Posterior cingulate gyrus (tissue), 11 donors: ENCODE data around the gene ARHGAP15.

Source experiments
- DNase-seq, 10 donors: peaks; one replicate each; pipeline versions ENCODE4 v3.0.0 to v3.0.0-alpha.2; 2020 to 2021; ENCODE audit warnings: mixed read lengths in 3 of 10
- intact Hi-C: fragments of 100-400 bp; cut with DNase I; formaldehyde crosslinking; loops from one replicate; pipeline ENCODE4 v1.15.1; 2023

Gene ARHGAP15

DNA sequence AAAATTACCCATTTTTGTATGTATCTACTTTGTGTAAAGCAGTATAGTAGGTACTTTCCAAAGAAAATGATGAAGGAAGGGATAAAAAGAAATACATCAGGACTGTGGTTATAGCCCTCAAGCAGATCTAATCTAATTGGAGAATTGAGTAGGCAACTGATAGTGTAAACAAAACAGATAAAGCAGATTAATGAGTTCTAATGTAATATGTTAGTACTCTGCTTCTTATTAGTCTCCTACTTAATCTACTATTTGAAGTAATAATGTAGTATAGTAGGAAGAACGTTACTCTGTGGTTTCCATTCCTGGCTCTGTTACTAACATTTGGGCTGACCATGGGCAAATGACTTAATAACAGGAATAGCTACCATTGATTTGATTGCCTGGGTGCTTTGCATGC, 250.7 kb downstream of the ARHGAP15 start:
- intact Hi-C loops, result no loop called here
- DNase-seq, result no peak

GRCh38 chr2:143382573-143382972, 253.4 kb downstream of the ARHGAP15 start:
- intact Hi-C loops, result no loop called here
- DNase-seq, result peak in 1 of 10 donors; percentile 34

DNA sequence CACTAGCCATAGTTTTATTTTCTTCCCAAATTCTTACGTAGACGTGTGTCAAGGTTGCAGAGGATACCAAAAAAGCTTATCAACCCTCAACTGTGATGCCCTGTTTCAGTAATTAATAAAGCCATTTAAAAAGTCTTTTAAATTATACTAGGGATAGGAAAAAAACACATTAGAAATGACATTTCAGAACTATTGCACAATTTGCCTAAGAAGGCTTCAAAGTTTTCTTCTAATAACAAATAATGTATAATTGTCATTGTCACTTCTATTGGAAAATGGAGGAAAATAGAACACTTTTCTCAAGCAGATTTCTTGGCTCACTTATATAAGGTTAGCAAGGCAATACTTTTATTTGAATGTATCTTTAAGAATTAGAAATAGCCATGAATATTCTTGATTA, 253.8 kb downstream of the ARHGAP15 start:
- no peak for DNase-seq
- intact Hi-C loops, result no loop called here

DNA sequence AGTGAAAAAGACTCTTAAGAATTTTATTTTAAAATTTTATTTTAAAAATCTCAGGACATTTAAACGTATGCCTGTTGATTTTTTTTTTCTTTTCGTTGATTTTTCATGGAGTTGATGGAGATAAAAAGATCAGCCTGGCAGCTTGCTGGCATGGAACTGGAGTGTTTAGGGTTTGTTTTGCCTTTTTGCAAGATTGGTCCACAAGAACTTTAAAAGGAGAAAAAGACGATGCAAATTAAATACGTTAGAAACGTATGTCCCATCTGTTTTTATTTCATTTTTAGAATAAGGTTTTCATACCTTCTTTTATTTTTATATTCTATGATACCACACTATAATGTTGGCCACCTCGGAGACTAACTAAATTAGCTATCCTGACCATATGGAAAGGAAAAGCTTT, 254.9 kb downstream of the ARHGAP15 start:
- DNase-seq, result no peak
- intact Hi-C loops, result no loop called here

- intact Hi-C loops, result no loop called here
- DNase-seq, result no peak
Measured at GRCh38 chr2:143390171-143390570, 261.0 kb downstream of the ARHGAP15 start.

DNA sequence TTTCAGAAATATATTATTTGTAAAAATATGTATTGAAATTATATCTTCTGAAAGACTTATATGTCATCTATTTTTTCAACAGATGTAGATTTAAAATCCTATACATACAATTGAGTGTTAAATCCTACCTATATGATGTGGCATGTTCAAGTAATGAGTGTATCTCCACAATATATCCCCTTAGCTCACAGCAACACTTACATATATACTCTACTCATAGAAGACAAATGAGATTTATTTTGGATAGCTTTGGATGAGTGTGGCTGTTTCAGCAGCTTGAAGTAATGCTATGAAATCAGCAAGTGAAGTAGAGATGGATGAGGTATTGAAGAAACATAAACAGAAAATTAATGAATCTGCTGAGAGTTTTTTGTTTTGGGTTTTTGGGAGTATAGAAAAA, 263.1 kb downstream of the ARHGAP15 start:
- intact Hi-C loops, result no loop called here
- no peak for DNase-seq

DNA sequence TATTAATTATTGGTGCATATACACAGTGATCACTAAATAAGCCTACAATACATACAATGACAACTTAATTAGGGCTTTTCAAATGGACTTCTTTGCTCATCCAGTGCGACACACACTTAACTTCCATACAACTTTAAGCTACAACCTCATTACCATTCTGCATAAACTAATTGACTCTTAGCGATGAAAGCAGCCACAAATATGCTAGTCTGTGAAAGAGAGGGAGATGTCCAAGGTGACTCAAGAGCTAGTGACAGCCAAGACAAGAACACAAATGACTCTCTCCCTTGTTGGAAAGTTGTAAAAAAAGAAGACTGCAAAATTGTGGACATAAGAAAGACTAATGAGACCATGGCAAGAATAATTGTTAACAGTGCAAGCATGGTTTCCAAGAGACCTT, 264.8 kb downstream of the ARHGAP15 start:
- intact Hi-C loops, result no loop called here

DNA sequence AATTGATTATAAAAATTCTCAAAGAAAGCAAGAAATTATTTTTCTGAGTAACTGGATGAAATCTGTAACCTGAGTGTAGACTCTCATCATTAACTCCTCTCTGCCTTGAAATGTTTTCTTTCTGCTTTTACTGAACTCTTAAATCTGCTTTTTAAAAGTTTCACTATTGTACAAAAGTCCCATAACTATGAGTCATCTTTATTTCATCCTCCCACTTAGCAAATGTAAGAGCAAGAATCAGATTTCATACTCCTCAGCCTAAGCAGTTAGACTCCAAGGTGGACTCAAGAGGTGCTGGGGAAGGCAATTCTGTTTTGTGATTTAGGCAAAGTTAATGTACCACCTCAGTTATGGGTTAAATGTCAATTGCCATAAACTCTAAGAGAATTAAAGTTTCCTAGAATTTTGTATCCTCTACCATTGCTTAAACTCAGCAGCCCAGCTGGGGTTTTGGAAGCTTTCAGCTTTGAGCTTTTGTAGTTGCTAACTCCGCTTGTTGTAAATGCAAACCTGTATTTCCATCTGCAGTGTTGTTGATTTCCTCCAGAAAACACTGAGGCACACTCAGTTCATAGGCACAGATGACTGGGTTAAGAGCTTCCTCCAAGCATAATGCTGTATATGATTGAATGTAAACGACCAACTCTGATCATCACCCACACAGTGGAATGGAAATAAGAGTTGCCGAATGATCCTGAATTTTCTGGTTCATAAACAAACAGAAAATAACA, 268.8 kb downstream of the ARHGAP15 start:
- intact Hi-C loops, result no loop called here
- DNase-seq, result no peak

More for the DNA sequence above, 264.8 kb downstream of the ARHGAP15 start:
- DNase-seq, result no peak

- intact Hi-C loops, result no loop called here
- no peak for DNase-seq
Measured at GRCh38 chr2:143398781-143399180, 269.6 kb downstream of the ARHGAP15 start.

DNA sequence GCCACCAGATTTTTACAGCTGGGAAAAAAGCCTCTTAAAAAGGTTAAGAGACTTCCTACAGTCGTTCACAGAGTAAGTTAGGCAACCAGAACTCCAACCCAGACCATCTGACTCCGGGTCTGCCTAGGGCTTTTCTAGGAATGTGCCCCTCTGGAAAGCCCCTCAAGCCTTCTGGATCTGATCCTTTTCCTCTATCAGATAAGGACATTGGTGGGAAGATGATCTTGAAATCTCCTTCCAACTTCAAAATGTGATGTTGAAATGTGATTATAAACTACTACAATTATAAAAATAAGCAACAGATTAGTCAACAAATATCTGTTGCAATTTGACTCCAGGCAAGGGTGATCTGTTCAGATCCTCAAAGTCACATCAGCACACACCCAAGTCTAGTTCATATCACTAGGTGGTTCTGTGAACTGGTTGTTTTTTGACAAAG, 270.4 kb downstream of the ARHGAP15 start:
- intact Hi-C loops, result no loop called here
- DNase-seq, result no peak

DNA sequence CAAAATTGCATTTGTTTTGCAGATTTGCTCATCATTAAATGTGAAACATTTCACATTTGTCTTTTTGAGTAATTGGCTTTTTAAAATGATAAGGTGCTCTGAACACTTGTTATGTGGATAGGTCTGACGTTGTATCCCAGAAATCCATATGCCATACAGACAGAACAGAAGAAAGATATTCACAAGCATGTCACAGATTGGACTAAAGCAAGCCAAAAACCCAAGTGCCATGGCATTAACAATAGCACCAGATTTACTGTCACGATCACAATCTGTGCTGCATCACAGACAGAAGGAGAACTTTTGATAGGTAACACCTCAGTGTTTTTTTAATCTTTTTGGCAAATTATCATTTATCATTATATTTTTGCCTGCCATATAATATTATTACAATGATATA, 272.6 kb downstream of the ARHGAP15 start:
- intact Hi-C loops, result no loop called here
- no peak for DNase-seq

DNA sequence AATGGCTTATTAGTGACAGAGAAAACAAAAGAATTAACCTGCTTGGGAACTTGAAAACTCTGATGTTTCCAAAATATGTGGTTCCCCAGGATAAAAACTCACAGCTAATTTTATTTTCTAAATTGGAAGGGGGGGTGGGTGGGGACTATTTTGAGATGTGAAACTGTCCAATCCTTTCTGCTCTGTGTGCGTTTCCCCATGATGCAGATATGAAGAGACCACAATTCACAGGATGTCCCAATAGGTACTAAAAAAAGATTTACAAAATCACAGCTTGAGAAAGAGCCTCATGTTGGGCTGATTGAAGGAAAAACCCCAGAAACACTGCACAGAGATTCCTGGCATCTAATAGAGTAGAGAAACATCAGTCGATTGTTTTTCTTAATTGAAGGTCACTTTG, 273.2 kb downstream of the ARHGAP15 start:
- intact Hi-C loops, result no loop called here
- no peak for DNase-seq

DNA sequence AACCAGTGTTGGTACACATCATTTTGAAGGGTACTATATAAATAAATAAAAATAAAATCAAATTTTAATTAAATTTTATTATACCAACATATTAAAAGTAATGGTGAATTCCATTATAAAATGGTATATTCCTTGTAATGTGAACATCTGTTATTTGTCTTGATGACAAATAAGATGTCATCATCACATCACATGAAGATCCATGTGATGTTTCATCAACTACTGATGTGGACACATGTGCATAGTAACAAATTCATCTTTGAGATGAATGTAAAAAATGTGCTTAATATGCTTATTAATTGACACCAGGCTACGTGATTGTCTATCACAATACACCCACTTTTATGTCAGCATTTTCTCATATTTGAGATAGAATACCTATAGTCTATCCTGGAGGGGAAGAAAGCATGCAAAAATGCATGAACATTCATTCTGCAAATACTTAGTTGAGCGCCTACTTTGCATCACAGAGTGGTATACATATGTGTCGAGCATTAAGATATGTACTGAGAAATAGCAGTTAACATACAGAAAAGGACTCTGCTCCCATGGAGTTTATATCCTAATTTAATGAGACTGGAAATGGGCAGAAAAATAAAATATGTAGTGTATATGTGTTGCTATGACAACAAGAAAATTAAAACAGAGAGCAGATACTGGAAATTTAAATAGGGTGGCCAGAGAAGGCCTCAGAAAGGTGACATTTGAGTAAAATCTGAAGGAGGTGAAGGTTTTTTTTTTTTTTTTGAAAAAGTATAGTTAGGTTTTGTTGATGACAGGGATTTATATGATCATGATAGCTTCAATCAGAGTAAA, 281.1 kb downstream of the ARHGAP15 start:
- intact Hi-C loops, result no loop called here
- no peak for DNase-seq

DNA sequence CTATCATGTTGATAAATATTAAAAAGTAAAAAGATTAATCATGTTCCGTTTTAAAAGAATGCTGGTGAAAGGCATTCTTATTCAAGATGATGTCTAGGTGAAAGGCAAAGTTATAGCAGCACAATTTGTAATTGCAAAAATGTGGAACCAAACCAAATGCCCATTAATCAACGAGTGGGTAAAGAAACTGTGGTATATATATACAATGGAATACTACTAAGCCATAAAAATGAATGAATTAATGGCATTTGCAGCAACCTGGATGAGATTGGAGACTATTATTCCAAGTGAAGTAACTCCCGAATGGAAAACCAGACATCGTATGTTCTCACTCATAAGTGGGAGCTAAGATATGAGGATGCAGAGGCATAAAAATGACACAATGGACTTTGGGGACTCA, 286.4 kb downstream of the ARHGAP15 start:
- no peak for DNase-seq
- intact Hi-C loops, result no loop called here

- DNase-seq, result no peak
- intact Hi-C loops, result no loop called here
Measured at GRCh38 chr2:143417428-143417827, 288.2 kb downstream of the ARHGAP15 start.

DNA sequence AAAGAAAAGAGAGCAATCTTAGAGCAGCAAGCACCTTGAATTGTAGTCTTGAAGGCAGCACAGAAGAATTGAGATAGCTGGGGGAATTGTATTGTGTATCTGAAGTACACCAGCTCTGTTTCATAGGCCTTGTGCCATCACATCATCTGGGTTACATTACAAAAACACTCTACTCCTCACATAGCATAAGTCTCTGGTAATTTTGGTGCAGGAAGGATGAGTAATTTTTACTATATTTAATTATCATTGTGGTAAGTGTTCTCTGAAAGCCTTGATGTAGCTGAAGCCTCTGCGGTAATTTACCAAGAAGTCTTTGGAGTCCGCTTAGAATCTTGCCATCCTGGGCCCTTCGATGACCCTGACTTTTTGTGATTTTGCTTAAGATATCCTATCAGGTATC, 291.1 kb downstream of the ARHGAP15 start:
- DNase-seq, result no peak
- intact Hi-C loops, result no loop called here

- DNase-seq, result no peak
Measured at GRCh38 chr2:143422681-143423080, 293.5 kb downstream of the ARHGAP15 start.

DNA sequence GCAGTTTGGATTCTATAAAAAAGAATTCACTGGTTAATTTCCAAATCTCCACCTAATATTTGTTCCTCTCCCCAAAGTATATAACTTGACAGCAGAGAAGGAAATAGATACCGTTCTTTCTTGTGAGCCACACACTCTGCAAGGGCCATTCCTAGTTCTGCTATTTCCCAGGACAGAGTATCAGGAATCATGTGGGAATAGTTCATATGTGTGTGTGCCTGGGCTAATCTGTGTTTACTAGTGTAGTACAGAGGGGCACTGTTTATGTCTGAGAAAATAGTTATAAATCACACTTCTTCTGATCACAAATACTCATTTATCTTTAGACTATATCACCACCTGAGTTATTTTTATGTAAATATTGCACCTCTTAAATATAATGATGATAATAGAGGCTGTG, 296.7 kb downstream of the ARHGAP15 start:
- intact Hi-C loops, result no loop called here

More at GRCh38 chr2:143422681-143423080, 293.5 kb downstream of the ARHGAP15 start:
- intact Hi-C loops, result no loop called here

GRCh38 chr2:143426296-143426695, 297.1 kb downstream of the ARHGAP15 start:
- intact Hi-C loops, result no loop called here
- DNase-seq, result no peak

More for the DNA sequence above, 296.7 kb downstream of the ARHGAP15 start:
- DNase-seq, result no peak

DNA sequence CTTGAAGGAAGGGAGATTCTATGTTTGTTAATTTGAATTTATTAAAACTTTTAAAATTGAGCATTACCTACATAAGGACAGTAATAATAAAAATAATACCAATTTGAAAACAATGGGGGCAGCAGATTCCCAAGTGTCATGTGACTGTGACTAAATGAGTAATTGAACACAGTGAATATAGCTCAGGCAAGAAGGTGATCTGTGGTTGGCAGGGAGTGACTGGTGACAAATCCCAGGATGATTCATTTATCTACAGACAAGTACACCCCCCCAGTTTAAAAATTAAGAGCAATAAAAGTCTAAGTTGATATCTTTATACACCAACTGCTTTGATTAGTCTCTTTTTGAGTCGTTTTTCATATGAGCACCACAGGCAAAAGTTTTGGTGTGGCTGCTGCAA, 299.5 kb downstream of the ARHGAP15 start:
- intact Hi-C loops, result no loop called here
- no peak for DNase-seq

DNA sequence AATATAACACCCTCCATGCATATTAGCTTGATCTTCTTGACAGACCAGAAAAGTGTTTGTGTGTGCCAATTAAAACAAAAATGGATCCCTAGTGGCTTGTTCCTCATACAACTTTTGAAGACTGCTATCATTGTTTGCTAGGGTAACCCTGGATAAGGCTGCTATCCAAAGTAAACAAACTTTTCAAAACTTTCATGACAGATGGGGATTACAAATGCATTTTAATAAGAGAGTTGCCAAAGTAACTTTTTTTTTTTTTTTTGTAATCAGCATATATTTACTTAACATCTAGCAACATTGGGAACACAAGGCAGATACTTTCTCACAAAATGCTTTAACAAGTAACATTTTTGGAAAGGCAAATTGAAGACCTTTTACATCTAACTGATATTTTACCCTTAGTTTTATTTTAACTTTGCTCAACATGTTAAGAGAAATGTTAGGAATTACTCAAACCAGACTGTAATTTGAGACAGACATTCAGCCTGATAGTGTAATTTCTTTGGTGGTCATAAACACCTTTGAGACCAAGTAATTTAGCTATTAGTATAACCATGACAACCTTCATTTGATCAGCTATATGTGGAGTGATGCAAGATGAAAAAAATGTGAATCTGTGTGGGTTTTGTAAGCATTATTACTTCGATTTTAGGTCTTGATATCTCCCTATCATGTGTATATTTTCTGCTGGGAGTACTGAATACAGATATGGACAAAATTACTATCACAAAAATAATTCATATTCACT, 300.9 kb downstream of the ARHGAP15 start:
- DNase-seq, result no peak
- intact Hi-C loops, result no loop called here
